Vagina (tissue), 2 donors: ENCODE data around the gene SYMPK. TPM values are rescaled to one million over a fixed set of nuclear protein-coding genes. Genes with fewer than 3 reads are reported as not detected.

Source experiments
- DNase-seq, 2 donors: peaks; one replicate each; pipeline ENCODE4 v3.0.0-alpha.2; 2017; ENCODE audit errors: extremely low spot score in 2 of 2
- H3K27ac ChIP-seq: fragments of 200-600 bp; sonication (generic); one replicate; pipeline ENCODE4 v1.5.1; 2019
- H3K27me3 ChIP-seq: fragments of 200-600 bp; sonication (generic); one replicate; pipeline ENCODE4 v1.5.1; 2019
- H3K36me3 ChIP-seq, 2 donors: fragments of 200-600 bp; sonication (generic); one replicate each; pipeline ENCODE4 v1.5.1; 2017 to 2019
- H3K4me1 ChIP-seq: fragments of 200-600 bp; sonication (generic); one replicate; pipeline ENCODE4 v1.5.1; 2019
- H3K4me3 ChIP-seq, 2 donors: fragments of 200-600 bp; sonication (generic); 1 replicate in 1 of 2; 2 replicates in 1 of 2; pipeline ENCODE4 v1.5.1; 2016 to 2019
- H3K9me3 ChIP-seq: fragments of 200-600 bp; sonication (generic); one replicate; pipeline ENCODE4 v1.5.1; 2019
- POLR2A ChIP-seq, 2 donors: fragments of 450-650 bp; IDR thresholded peaks; one replicate each; pipeline ENCODE4 v1.6.1; 2017; ENCODE audit warnings: antibody characterized with exemption in 2 of 2, mild to moderate bottlenecking in 2 of 2, moderate library complexity in 2 of 2
- POLR2AphosphoS5 ChIP-seq, 2 donors: sonication (generic); formaldehyde crosslinking; IDR thresholded peaks; one replicate each; pipeline ENCODE4 v1.9.0; 2017; ENCODE audit warnings: antibody characterized with exemption in 2 of 2, mild to moderate bottlenecking in 2 of 2, low read depth in 1 of 2; ENCODE audit not compliant: insufficient read depth in 1 of 2
- intact Hi-C: fragments of 100-400 bp; cut with DNase I; formaldehyde crosslinking; loops from one replicate; pipeline ENCODE4 v1.15.1; 2023
- total RNA-seq: library from RNA; depleted of rRNA; stranded (reverse); fragments of >200 nt; gene quantifications from one replicate; pipeline ENCODE4 v1.2.3, GENCODE V29; 2016
- TF ChIP-seq, protein P1 (sequence below), 3 experiments: fragments of 450-650 bp in 2 of 3; fragments of 200-600 bp in 1 of 3; sonication (generic) in 1 of 3; IDR thresholded peaks; one replicate each; pipeline ENCODE4 v1.5.1; 2017 to 2019; ENCODE audit warnings: antibody characterized with exemption in 3 of 3, mild to moderate bottlenecking in 2 of 3, moderate library complexity in 2 of 3

SYMPK gene
- total RNA-seq, 1 donor from 2014 or later = 43.2 TPM

DNA sequence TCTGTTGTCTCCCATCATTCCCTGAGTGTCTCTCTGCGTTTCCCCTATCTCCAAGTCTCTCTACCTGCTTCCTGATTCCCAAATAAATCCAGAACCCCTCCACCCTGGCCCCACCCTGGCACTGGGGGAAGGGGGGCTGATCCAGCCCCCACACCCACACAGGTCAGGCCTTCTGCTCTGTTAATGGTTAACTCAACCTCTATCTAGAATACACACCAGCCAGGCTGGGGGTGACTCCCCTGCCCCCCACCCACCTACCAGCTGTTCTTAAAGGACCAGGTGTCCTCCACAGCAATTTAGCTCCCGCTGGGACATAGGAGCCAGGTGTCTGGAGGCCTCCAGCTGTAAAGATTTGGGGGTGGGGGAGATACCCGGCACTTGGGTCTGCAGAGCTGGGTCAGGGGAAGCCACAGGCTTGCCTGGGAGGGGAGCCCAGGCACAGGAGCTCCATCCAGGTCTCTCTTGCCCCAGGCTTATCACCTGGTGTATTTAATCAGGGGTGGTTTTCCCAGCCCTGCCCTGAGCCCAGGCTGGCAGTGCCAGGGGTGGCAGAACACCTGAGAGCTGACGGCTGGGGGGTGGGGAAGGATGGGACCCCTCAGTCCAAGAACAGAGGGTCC lies 19.1 kb upstream of the SYMPK start:
- no peaks in the 10 kb centered on the region for H3K9me3 ChIP-seq
- DNase-seq = no peak
- peaks cover 38% of the 10 kb centered on the region for H3K4me1 ChIP-seq
- intact Hi-C loops = loop anchor here (10.0 kb wide), 1 partner anchor 67 kb away; the partner anchor contains the start of gene RSPH6A
- TF ChIP-seq POLR2A (IDR thresholded peaks at IDR 0.05) = no peak
- TF ChIP-seq POLR2AphosphoS5 (IDR thresholded peaks at IDR 0.05; ENCODE audit: insufficient read depth in 1 of 2, low read depth in 1 of 2) = no peak
- TF ChIP-seq, protein P1, sequence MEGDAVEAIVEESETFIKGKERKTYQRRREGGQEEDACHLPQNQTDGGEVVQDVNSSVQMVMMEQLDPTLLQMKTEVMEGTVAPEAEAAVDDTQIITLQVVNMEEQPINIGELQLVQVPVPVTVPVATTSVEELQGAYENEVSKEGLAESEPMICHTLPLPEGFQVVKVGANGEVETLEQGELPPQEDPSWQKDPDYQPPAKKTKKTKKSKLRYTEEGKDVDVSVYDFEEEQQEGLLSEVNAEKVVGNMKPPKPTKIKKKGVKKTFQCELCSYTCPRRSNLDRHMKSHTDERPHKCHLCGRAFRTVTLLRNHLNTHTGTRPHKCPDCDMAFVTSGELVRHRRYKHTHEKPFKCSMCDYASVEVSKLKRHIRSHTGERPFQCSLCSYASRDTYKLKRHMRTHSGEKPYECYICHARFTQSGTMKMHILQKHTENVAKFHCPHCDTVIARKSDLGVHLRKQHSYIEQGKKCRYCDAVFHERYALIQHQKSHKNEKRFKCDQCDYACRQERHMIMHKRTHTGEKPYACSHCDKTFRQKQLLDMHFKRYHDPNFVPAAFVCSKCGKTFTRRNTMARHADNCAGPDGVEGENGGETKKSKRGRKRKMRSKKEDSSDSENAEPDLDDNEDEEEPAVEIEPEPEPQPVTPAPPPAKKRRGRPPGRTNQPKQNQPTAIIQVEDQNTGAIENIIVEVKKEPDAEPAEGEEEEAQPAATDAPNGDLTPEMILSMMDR (IDR thresholded peaks at IDR 0.05) = no peak
- no peak overlapping the region for H3K4me3 ChIP-seq
- H3K27me3 ChIP-seq = no peaks in the 10 kb centered on the region
- H3K27ac ChIP-seq = no peak overlapping the region
- H3K36me3 ChIP-seq = no peaks in the 10 kb centered on the region

DNA sequence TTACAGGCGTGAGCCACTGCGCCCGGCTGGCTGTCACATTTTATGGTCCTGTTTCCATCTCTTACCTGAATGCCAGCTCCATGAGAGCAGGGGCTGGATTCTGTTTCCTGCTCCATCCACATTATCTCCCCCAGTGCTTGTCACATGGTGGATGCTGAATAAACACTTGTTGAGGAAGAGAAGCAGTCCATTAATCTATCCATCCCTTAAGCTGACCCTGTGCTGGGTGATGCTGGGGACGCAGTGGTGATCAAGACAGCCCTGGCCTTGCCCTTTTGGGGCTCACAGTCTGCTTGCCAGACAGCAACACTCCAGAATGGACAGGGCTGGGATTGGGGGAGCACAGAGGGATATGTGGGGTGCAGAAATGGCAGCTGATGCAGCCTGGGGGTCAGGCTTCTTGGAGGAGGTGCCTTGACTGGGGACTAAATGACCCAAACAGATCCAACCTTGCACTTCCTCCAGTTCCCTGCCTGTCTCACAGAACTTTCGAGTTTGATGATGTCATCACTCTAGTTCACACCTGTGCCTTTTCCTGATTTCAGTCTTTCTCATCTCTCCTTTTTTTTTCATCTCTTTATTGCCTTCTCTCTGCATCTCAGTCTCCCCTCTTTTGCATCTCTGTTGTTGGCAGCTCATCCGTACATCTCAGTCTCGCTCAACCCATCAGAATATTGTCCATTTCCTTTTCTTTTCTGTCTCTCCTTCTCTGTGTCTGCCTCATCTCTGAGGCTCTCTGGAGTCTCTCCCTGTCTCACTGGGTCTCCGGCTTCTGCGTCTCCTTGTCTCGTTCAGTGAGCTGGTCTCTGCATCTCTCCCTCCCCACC lies 18.3 kb upstream of the SYMPK start:
- Histone ChIP-seq H3K27ac (no peak overlapping the region), H3K36me3 (no peaks in the 10 kb centered on the region), H3K27me3 (no peaks in the 10 kb centered on the region), H3K9me3 (no peaks in the 10 kb centered on the region), H3K4me1 (peaks cover 45% of the 10 kb centered on the region), H3K4me3 (no peak overlapping the region)
- intact Hi-C loops = loop anchor here (10.0 kb wide), 1 partner anchor 66 kb away; the partner anchor contains the start of gene RSPH6A
- TF ChIP-seq, protein P1 (IDR thresholded peaks at IDR 0.05) = no peak
- no peak for TF ChIP-seq POLR2AphosphoS5 (IDR thresholded peaks at IDR 0.05; ENCODE audit: insufficient read depth in 1 of 2, low read depth in 1 of 2)
- no peak for TF ChIP-seq POLR2A (IDR thresholded peaks at IDR 0.05)
- no peak for DNase-seq

DNA sequence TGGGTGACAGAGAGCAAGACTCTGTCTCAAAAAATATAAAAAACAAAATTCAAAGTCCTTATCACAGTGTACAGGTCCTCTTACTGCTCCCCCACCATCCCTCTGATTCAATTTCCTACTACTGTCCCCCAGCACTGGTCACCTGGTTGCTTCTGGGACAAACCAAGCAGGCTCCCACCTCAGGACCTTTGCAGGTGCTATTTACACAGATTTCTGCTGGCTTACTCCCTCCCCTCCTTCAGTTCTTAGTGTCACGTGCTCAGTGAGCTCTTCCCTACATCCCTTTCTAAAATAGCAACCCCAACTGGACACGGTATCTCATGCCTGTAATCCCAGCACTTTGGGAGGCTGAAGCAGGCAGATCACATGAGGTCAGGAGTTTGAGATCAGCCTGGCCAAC lies 17.0 kb upstream of the SYMPK start:
- no peak overlapping the region for H3K4me3 ChIP-seq
- no peak for DNase-seq
- no peaks in the 10 kb centered on the region for H3K9me3 ChIP-seq
- no peaks in the 10 kb centered on the region for H3K36me3 ChIP-seq
- peaks cover 42% of the 10 kb centered on the region for H3K4me1 ChIP-seq
- H3K27ac ChIP-seq = no peak overlapping the region
- no peaks in the 10 kb centered on the region for H3K27me3 ChIP-seq
- TF ChIP-seq, protein P1 (IDR thresholded peaks at IDR 0.05) = no peak
- TF ChIP-seq POLR2AphosphoS5 (IDR thresholded peaks at IDR 0.05; ENCODE audit: insufficient read depth in 1 of 2, low read depth in 1 of 2) = no peak
- TF ChIP-seq POLR2A (IDR thresholded peaks at IDR 0.05) = no peak
- intact Hi-C loops = loop anchor here (10.0 kb wide), 2 partner anchors 65 to 135 kb away; partner anchors contain the start of gene RSPH6A

DNA sequence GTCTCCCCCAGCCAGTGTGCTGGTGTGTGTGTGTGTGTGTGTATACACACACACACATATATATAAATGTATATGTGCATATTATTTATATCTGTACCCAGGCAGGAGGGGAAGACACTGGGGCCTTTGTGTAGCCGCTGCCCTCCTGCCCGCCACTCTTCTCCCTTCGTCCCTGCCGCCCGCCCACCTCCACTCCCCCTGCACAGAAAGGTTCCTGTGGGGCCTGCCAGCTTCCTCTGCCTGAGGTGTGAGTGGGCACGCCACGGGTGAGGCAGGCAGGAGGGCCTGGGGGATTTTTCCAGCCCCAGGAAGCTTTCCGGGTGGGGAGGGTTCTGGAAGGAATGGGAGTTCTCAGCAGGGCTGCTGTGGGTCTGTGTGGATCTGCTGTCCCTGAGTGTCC lies 16.1 kb upstream of the SYMPK start:
- no peaks in the 10 kb centered on the region for H3K9me3 ChIP-seq
- no peak overlapping the region for H3K4me3 ChIP-seq
- H3K27me3 ChIP-seq = no peaks in the 10 kb centered on the region
- H3K36me3 ChIP-seq = no peaks in the 10 kb centered on the region
- DNase-seq = no peak
- TF ChIP-seq, protein P1 (IDR thresholded peaks at IDR 0.05) = no peak
- TF ChIP-seq POLR2A (IDR thresholded peaks at IDR 0.05) (no peak), POLR2AphosphoS5 (IDR thresholded peaks at IDR 0.05; ENCODE audit: insufficient read depth in 1 of 2, low read depth in 1 of 2) (no peak)
- no peak overlapping the region for H3K27ac ChIP-seq
- intact Hi-C loops = loop anchor here (10.0 kb wide), 1 partner anchor 136 kb away; no protein-coding TSS in a partner anchor
- peaks cover 33% of the 10 kb centered on the region for H3K4me1 ChIP-seq
